Testis (tissue), 3 donors: Measurements from ENCODE around the gene ARID3A. TPM values are rescaled to one million over a fixed set of nuclear protein-coding genes. Genes with fewer than 3 reads are reported as not detected.

Experiments used
- DNase-seq: peaks from one replicate; pipeline ENCODE4 v3.0.0-alpha.2; 2019
- H3K27ac ChIP-seq, 2 donors: fragments of 200-600 bp; sonication (generic); one replicate each; pipeline ENCODE4 v1.5.1; 2019
- H3K27me3 ChIP-seq: fragments of 200-600 bp; sonication (generic); one replicate; pipeline ENCODE4 v1.5.1; 2019
- H3K36me3 ChIP-seq: fragments of 200-600 bp; sonication (generic); one replicate; pipeline ENCODE4 v1.5.1; 2017; ENCODE audit warnings: low read depth; ENCODE audit errors: missing control alignments
- H3K4me1 ChIP-seq: fragments of 200-600 bp; sonication (generic); one replicate; pipeline ENCODE4 v1.5.1; 2019
- H3K4me3 ChIP-seq, 2 donors: fragments of 200-600 bp; sonication (generic); one replicate each; pipeline ENCODE4 v1.5.1; 2017 to 2019
- H3K9me3 ChIP-seq: fragments of 200-600 bp; sonication (generic); one replicate; pipeline ENCODE4 v1.5.1; 2017
- CTCF ChIP-seq, 3 experiments: fragments of 450-650 bp in 2 of 3; fragments of 200-600 bp in 1 of 3; sonication (generic) in 1 of 3; IDR thresholded peaks; one replicate each; pipeline ENCODE4 v1.5.1; 2016 to 2019; ENCODE audit warnings: antibody characterized with exemption in 3 of 3, mild to moderate bottlenecking in 2 of 3, moderate library complexity in 1 of 3
- POLR2A ChIP-seq: fragments of 450-650 bp; IDR thresholded peaks from one replicate; pipeline ENCODE4 v1.6.1; 2017; ENCODE audit warnings: antibody characterized with exemption, mild to moderate bottlenecking, moderate library complexity
- WGBS, 2 donors: methylation state at CpG; one replicate each; pipeline ENCODE4 v1.1.5; 2018; 5-methylcytosine and 5-hydroxymethylcytosine counted together
- intact Hi-C: fragments of 100-400 bp; cut with DNase I; formaldehyde crosslinking; loops from one replicate; pipeline ENCODE4 v1.15.1; 2023; ENCODE audit warnings: low total_unique reads
- polyA plus RNA-seq: library from polyadenylated mRNA; stranded (reverse); fragments of 350-450 nt; fragmentation: Illumina TruSeq; extraction: RNeasy Lipid Tissue Mini Kit (QIAGEN cat#74804); gene quantifications from one replicate; pipeline ENCODE4 v1.2.3, GENCODE V29; 2014; ENCODE audit warnings: low read depth, low replicate concordance; ENCODE audit not compliant: insufficient read depth
- total RNA-seq, 2 donors: library from RNA; depleted of rRNA; stranded (reverse); fragments of >200 nt; gene quantifications; one replicate each; pipeline ENCODE4 v1.2.3, GENCODE V29; 2016

The ARID3A gene
- total and polyA plus RNA-seq, 3 donors from 2014 or later = 15.3 to 38.2 (median 26.5) TPM

- Histone ChIP-seq H3K4me3 (no peak overlapping the region), H3K4me1 (no peaks in the 10 kb centered on the region), H3K27ac (no peak overlapping the region), H3K9me3 (no peaks in the 10 kb centered on the region), H3K36me3 (no peaks in the 10 kb centered on the region), H3K27me3 (no peaks in the 10 kb centered on the region)
- 87 to 92% methylated on average over 26 to 50 of the region's 51 CpGs for WGBS, 2 donors
- intact Hi-C loops = no loop called here
- DNase-seq = no peak
- TF ChIP-seq CTCF (IDR thresholded peaks at IDR 0.05) (no peak), POLR2A (no peak)
Measured at GRCh38 chr19:884420-885211, 41.2 kb upstream of the ARID3A start.

- intact Hi-C loops = no loop called here
Measured at GRCh38 chr19:885536-886224, 40.2 kb upstream of the ARID3A start.

DNA sequence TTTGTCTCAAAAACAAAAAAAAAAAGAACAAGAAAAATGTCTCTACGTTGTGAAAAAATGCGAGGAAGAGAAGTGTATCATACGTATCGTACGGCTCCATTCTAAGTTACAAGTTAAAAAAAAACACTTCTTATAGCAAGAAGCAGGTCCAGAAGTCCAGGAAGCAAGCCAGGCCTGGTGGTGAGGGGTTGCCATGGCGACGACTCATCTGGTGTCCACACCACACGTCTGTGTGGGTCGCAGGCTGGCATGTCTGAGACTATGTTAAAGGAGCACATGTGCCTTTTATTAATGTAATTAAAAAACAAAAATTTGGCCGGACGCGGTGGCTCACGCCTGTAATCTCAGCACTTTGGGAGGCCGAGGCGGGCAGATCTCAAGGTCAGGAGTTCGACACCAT lies 38.8 kb upstream of the ARID3A start:
- intact Hi-C loops = no loop called here
- peaks cover 4% of the 10 kb centered on the region for H3K4me1 ChIP-seq
- TF ChIP-seq POLR2A = no peak
- no peak for TF ChIP-seq CTCF (IDR thresholded peaks at IDR 0.05)
- H3K9me3 ChIP-seq = no peaks in the 10 kb centered on the region
- H3K27ac ChIP-seq = no peak overlapping the region
- no peak overlapping the region for H3K4me3 ChIP-seq
- H3K36me3 ChIP-seq = no peaks in the 10 kb centered on the region
- no peaks in the 10 kb centered on the region for H3K27me3 ChIP-seq
- no peak for DNase-seq
- 83 to 87% methylated on average over 16 of the region's 16 CpGs for WGBS, 2 donors

More at GRCh38 chr19:885536-886224, 40.2 kb upstream of the ARID3A start:
- H3K27ac ChIP-seq = no peak overlapping the region
- H3K36me3 ChIP-seq = no peaks in the 10 kb centered on the region
- TF ChIP-seq POLR2A = no peak
- TF ChIP-seq CTCF (IDR thresholded peaks at IDR 0.05) = no peak
- 95 to 98% methylated on average over 29 to 64 of the region's 64 CpGs for WGBS, 2 donors
- H3K4me3 ChIP-seq = no peak overlapping the region
- no peaks in the 10 kb centered on the region for H3K27me3 ChIP-seq
- no peaks in the 10 kb centered on the region for H3K4me1 ChIP-seq
- no peak for DNase-seq
- H3K9me3 ChIP-seq = no peaks in the 10 kb centered on the region

DNA sequence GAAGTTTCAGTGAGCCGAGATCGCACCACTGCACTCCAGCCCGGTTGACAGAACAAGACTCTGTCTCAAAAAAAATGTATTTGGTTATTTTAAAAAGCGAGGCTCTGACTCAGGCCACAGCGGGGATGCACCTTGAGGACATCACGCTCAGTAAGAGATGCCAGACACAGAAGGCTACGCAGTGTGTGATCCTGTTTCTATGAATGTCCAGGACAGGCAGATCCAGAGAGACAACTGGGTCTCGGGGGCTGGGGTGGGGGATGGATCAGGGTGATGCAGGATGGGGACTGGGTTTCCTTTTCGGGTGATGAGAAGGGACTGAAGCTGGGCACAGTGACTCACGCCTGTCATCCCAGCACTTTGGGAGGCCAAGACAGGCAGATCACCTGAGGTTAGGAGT lies 38.2 kb upstream of the ARID3A start:
- no peak for DNase-seq
- H3K4me3 ChIP-seq = no peak overlapping the region
- peaks cover 4% of the 10 kb centered on the region for H3K4me1 ChIP-seq
- no peak overlapping the region for H3K27ac ChIP-seq
- no peaks in the 10 kb centered on the region for H3K9me3 ChIP-seq
- no peaks in the 10 kb centered on the region for H3K27me3 ChIP-seq
- WGBS, 2 donors = 94 to 95% methylated on average over 10 of the region's 10 CpGs
- no peaks in the 10 kb centered on the region for H3K36me3 ChIP-seq
- intact Hi-C loops = no loop called here
- TF ChIP-seq POLR2A (no peak), CTCF (IDR thresholded peaks at IDR 0.05) (no peak)
